Neural cell (in vitro differentiated cells): ENCODE measurements around the gene TOPBP1. TPM values are rescaled to one million over a fixed set of nuclear protein-coding genes. Genes with fewer than 3 reads are reported as not detected.

Experiments
- H2AFZ ChIP-seq: fragments of 200-600, 300-800 bp; sonication (generic), shearing (Covaris generic); 2 replicates; pipeline ENCODE4 v1.6.0; 2014; ENCODE audit warnings: low read depth, mild to moderate bottlenecking, antibody characterized with exemption, low read length, moderate library complexity
- H3F3A ChIP-seq: fragments of 200-600 bp; shearing (Covaris generic); 2 replicates; pipeline ENCODE4 v1.6.1; 2016; ENCODE audit warnings: mild to moderate bottlenecking, moderate library complexity, mixed read lengths, antibody characterized with exemption, low read length; ENCODE audit not compliant: insufficient read depth, poor library complexity, severe bottlenecking
- H3K27ac ChIP-seq: fragments of 200-600, 300-800 bp; sonication (generic), shearing (Covaris generic); 2 replicates; pipeline ENCODE4 v1.5.1; 2014; ENCODE audit warnings: mild to moderate bottlenecking, low read length, moderate library complexity
- H3K27me3 ChIP-seq: fragments of 300-800, 200-600 bp; sonication (generic), shearing (Covaris generic); 2 replicates; pipeline ENCODE4 v1.6.0; 2014; ENCODE audit warnings: mild to moderate bottlenecking, low read depth, low read length, moderate library complexity; ENCODE audit not compliant: insufficient read depth
- H3K36me3 ChIP-seq: fragments of 300-800, 200-600 bp; sonication (generic), shearing (Covaris generic); 2 replicates; pipeline ENCODE4 v1.5.1; 2014; ENCODE audit warnings: mild to moderate bottlenecking, antibody characterized with exemption, low read length, moderate library complexity; ENCODE audit not compliant: insufficient read depth
- H3K4me2 ChIP-seq: fragments of 300-800, 200-600 bp; sonication (generic), shearing (Covaris generic); 2 replicates; pipeline ENCODE4 v1.6.0; 2014; ENCODE audit warnings: mild to moderate bottlenecking, low read length
- H3K4me3 ChIP-seq: fragments of 300-800, 200-600 bp; sonication (generic), shearing (Covaris generic); 2 replicates; pipeline ENCODE4 v1.5.1; 2014; ENCODE audit warnings: mild to moderate bottlenecking, low read length, moderate library complexity
- H3K79me2 ChIP-seq: fragments of 200-600 bp; shearing (Covaris generic); replicated peaks from 2 replicates; pipeline ENCODE4 v1.6.0; 2014; ENCODE audit warnings: mild to moderate bottlenecking, low read length, moderate library complexity; ENCODE audit not compliant: insufficient read depth
- H3K9ac ChIP-seq: fragments of 300-800, 200-600 bp; sonication (generic), shearing (Covaris generic); 2 replicates; pipeline ENCODE4 v1.6.1; 2016; ENCODE audit warnings: mild to moderate bottlenecking, low read length, mixed read lengths
- H3K9me2 ChIP-seq: fragments of 200-600 bp; shearing (Covaris generic); 2 replicates; pipeline ENCODE4 v1.6.1; 2016; ENCODE audit warnings: mild to moderate bottlenecking, low read length, mixed read lengths; ENCODE audit not compliant: insufficient read depth
- H3K9me3 ChIP-seq: fragments of 200-600, 300-800 bp; sonication (generic), shearing (Covaris generic); 2 replicates; pipeline ENCODE4 v1.6.1; 2016; ENCODE audit warnings: mild to moderate bottlenecking, mixed run types, low read length, moderate library complexity, mixed read lengths
- H4K20me1 ChIP-seq: fragments of 200-600 bp; shearing (Covaris generic); 2 replicates; pipeline ENCODE4 v1.6.1; 2016; ENCODE audit warnings: mild to moderate bottlenecking, mixed run types; ENCODE audit not compliant: insufficient read depth
- EP300 ChIP-seq: fragments of 450-650 bp; conservative IDR thresholded peaks from 2 replicates; pipeline ENCODE4 v1.6.1; 2014; ENCODE audit warnings: antibody characterized with exemption, mild to moderate bottlenecking, moderate library complexity; ENCODE audit not compliant: poor library complexity, severe bottlenecking
- EZH2 ChIP-seq: fragments of 200-600, 300-800 bp; shearing (Covaris generic), sonication (generic); IDR thresholded peaks from 2 replicates; pipeline ENCODE4 v1.6.1; 2014; ENCODE audit warnings: antibody characterized with exemption, low read length, borderline replicate concordance, mild to moderate bottlenecking; ENCODE audit not compliant: insufficient read depth, poor library complexity, severe bottlenecking
- MXI1 ChIP-seq: fragments of 450-650 bp; conservative IDR thresholded peaks from 2 replicates; pipeline ENCODE4 v1.6.1; 2014; ENCODE audit warnings: antibody characterized with exemption, mild to moderate bottlenecking; ENCODE audit not compliant: poor library complexity, severe bottlenecking
- POLR2AphosphoS5 ChIP-seq: IDR thresholded peaks from 2 replicates; pipeline ENCODE4 v1.6.1; 2012
- RAD21 ChIP-seq: fragments of 450-650 bp; conservative IDR thresholded peaks from 2 replicates; pipeline ENCODE4 v1.6.1; 2014; ENCODE audit warnings: antibody characterized with exemption, mild to moderate bottlenecking, moderate library complexity
- REST ChIP-seq: IDR thresholded peaks from 2 replicates; pipeline ENCODE4 v1.6.1; 2012; ENCODE audit warnings: borderline replicate concordance
- SMC3 ChIP-seq: fragments of 450-650 bp; conservative IDR thresholded peaks from 2 replicates; pipeline ENCODE4 v1.6.1; 2014; ENCODE audit warnings: antibody characterized with exemption, mild to moderate bottlenecking, moderate library complexity; ENCODE audit not compliant: poor library complexity
- TAF1 ChIP-seq: IDR thresholded peaks from 2 replicates; pipeline ENCODE4 v1.6.1; 2012; ENCODE audit warnings: low read depth
- polyA plus RNA-seq: library from polyadenylated mRNA; depleted of rRNA; stranded (reverse); fragments of >200 nt; gene quantifications from 2 replicates; pipeline ENCODE4 v1.2.3, GENCODE V29; 2014
- TF ChIP-seq, protein P1 (sequence below): fragments of 450-650 bp; IDR thresholded peaks from 2 replicates; pipeline ENCODE4 v1.5.1; 2014; ENCODE audit warnings: antibody characterized with exemption, mild to moderate bottlenecking, moderate library complexity; ENCODE audit not compliant: poor library complexity, severe bottlenecking

The TOPBP1 gene
- polyA plus RNA-seq, 1 donor from 2014 or later, result 46.6 TPM

GRCh38 chr3:133607816-133608215 is 53.9 kb downstream of the TOPBP1 start:
- H2AFZ ChIP-seq, result no peak overlapping the region
- H3K27ac ChIP-seq, result no peak overlapping the region
- TF ChIP-seq, protein P1, sequence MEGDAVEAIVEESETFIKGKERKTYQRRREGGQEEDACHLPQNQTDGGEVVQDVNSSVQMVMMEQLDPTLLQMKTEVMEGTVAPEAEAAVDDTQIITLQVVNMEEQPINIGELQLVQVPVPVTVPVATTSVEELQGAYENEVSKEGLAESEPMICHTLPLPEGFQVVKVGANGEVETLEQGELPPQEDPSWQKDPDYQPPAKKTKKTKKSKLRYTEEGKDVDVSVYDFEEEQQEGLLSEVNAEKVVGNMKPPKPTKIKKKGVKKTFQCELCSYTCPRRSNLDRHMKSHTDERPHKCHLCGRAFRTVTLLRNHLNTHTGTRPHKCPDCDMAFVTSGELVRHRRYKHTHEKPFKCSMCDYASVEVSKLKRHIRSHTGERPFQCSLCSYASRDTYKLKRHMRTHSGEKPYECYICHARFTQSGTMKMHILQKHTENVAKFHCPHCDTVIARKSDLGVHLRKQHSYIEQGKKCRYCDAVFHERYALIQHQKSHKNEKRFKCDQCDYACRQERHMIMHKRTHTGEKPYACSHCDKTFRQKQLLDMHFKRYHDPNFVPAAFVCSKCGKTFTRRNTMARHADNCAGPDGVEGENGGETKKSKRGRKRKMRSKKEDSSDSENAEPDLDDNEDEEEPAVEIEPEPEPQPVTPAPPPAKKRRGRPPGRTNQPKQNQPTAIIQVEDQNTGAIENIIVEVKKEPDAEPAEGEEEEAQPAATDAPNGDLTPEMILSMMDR, result no peak
- TF ChIP-seq MXI1 (no peak), RAD21 (no peak), REST (no peak), POLR2AphosphoS5 (no peak), EZH2 (no peak), TAF1 (no peak), SMC3 (no peak), EP300 (no peak)
- H3K79me2 ChIP-seq, result no peaks in the 10 kb centered on the region
- no peaks in the 10 kb centered on the region for H3F3A ChIP-seq
- H3K27me3 ChIP-seq, result no peaks in the 10 kb centered on the region
- H4K20me1 ChIP-seq, result no peaks in the 10 kb centered on the region
- no peak overlapping the region for H3K4me2 ChIP-seq
- H3K9me2 ChIP-seq, result no peaks in the 10 kb centered on the region
- H3K9me3 ChIP-seq, result no peaks in the 10 kb centered on the region
- H3K36me3 ChIP-seq, result no peaks in the 10 kb centered on the region
- no peak overlapping the region for H3K9ac ChIP-seq
- H3K4me3 ChIP-seq, result no peak overlapping the region

GRCh38 chr3:133606902-133607301 is 54.8 kb downstream of the TOPBP1 start:
- H3K36me3 ChIP-seq, result no peaks in the 10 kb centered on the region
- no peaks in the 10 kb centered on the region for H3K79me2 ChIP-seq
- no peaks in the 10 kb centered on the region for H3K9me2 ChIP-seq
- H3F3A ChIP-seq, result no peaks in the 10 kb centered on the region
- no peak overlapping the region for H3K9ac ChIP-seq
- no peak overlapping the region for H3K4me3 ChIP-seq
- no peaks in the 10 kb centered on the region for H3K27me3 ChIP-seq
- H2AFZ ChIP-seq, result no peak overlapping the region
- no peak overlapping the region for H3K27ac ChIP-seq
- TF ChIP-seq POLR2AphosphoS5 (no peak), SMC3 (no peak), EZH2 (no peak), MXI1 (no peak), EP300 (no peak), RAD21 (no peak), REST (no peak), TAF1 (no peak)
- TF ChIP-seq, protein P1, result no peak
- H3K9me3 ChIP-seq, result no peaks in the 10 kb centered on the region
- H3K4me2 ChIP-seq, result no peak overlapping the region
- H4K20me1 ChIP-seq, result no peaks in the 10 kb centered on the region
